AG04449 (cell line): ENCODE results near the gene ALDH6A1.
"Not testable (repeated sequence)": the region's sequence is repeated elsewhere in the genome, so short reads cannot be mapped to it uniquely, and the experiment has no call there.

Experiments used
- CTCF ChIA-PET: fragments of 350-600 bp; formaldehyde crosslinking; extraction: SDS; loops from one replicate; lab custom pipeline; 2021; ENCODE audit warnings: antibody characterized with exemption; lab: Yijun Ruan, JAX
- POLR2A ChIA-PET: fragments of 400-600, 350-600 bp; formaldehyde crosslinking; extraction: SDS; loops from one replicate; lab custom pipeline; 2020; ENCODE audit warnings: antibody characterized with exemption, inconsistent platforms; lab: Yijun Ruan, JAX
- DNase-seq: peaks from one replicate; pipeline ENCODE4 v3.0.0-alpha.2; 2010; ENCODE audit warnings: low read depth, low spot score
- H3K4me3 ChIP-seq: 2 replicates; pipeline ENCODE4 v1.5.1; 2011; ENCODE audit warnings: low read depth, mild to moderate bottlenecking, control low read depth, low read length
- CTCF ChIP-seq: IDR thresholded peaks from one replicate; pipeline ENCODE4 v1.5.1; 2011; ENCODE audit warnings: mild to moderate bottlenecking, moderate library complexity, low read length, control low read depth, inconsistent platforms; ENCODE audit not compliant: insufficient read depth; ENCODE audit errors: missing control alignments

The ALDH6A1 gene

GRCh38 chr14:74084277-74085046 is at the start of gene ALDH6A1, which contains the start of gene LIN52:
Gene ALDH6A1, minus strand, starts transcription at chr14:74084453. Its CDS starts 59 bp downstream, at chr14:74084394.
Gene LIN52, plus strand, starts transcription at chr14:74084956. Its CDS starts 19 bp downstream, at chr14:74084975.
- TF ChIP-seq CTCF = no peak
- POLR2A ChIA-PET = no interaction called here
- H3K4me3 ChIP-seq = peak within 1 kb of the TSS; percentile 92
- peak; percentile 100 for DNase-seq
- CTCF ChIA-PET = interaction anchor here (2.6 kb wide), 1 partner anchor 36 kb away, joined by 6 read pairs; no protein-coding TSS in a partner anchor

GRCh38 chr14:74127634-74128033 is 43.4 kb upstream of the ALDH6A1 start:
- DNase-seq = no peak
- no peak for TF ChIP-seq CTCF
- no peak overlapping the region for H3K4me3 ChIP-seq
- ChIA-PET CTCF (interaction anchor here (1.0 to 3.3 kb wide), 3 partner anchors 12 to 169 kb away, joined by 3 to 9 read pairs (median 4); no protein-coding TSS in a partner anchor), POLR2A (no interaction called here)

- DNase-seq = no peak
- no peak overlapping the region for H3K4me3 ChIP-seq
- CTCF ChIA-PET = interaction anchor here (1.0 kb wide), 1 partner anchor 170 kb away, joined by 4 read pairs; no protein-coding TSS in a partner anchor
- POLR2A ChIA-PET = no interaction called here
- TF ChIP-seq CTCF = no peak
Observed at GRCh38 chr14:74126315-74127013, 42.2 kb upstream of the ALDH6A1 start.

- POLR2A ChIA-PET, H3K4me3 ChIP-seq, CTCF ChIA-PET, DNase-seq: not testable (repeated sequence)
Observed at GRCh38 chr14:74125487-74125886, 41.2 kb upstream of the ALDH6A1 start.

GRCh38 chr14:74111395-74112216 is 27.4 kb upstream of the ALDH6A1 start:
- CTCF ChIA-PET = interaction anchor here (0.6 to 11.2 kb wide), 31 partner anchors 9 to 767 kb away, joined by 3 to 150 read pairs (median 4); partner anchors contain the start of gene ABCD4
- peak; percentile 40 for TF ChIP-seq CTCF
- POLR2A ChIA-PET, H3K4me3 ChIP-seq: not testable (repeated sequence)
- DNase-seq = peak; percentile 10

GRCh38 chr14:74109369-74109768 is 25.1 kb upstream of the ALDH6A1 start:
- no peak for DNase-seq
- H3K4me3 ChIP-seq = no peak overlapping the region
- no peak for TF ChIP-seq CTCF
- ChIA-PET POLR2A (interaction anchor here (0.5 kb wide), 1 partner anchor 143 kb away, joined by 3 read pairs; no protein-coding TSS in a partner anchor), CTCF (interaction anchor here (0.9 to 11.2 kb wide), 9 partner anchors 9 to 186 kb away, joined by 3 to 150 read pairs (median 5); no protein-coding TSS in a partner anchor)
